Stimulated activated CD4-positive, alpha-beta T cell treated with anti-CD3 and anti-CD28 coated beads, Interleukin-15, amount 100 ng/mL, for 48 hours (primary cell): ENCODE measurements around the gene LRRC32.

Experiments used
- DNase-seq, 2 donors: peaks; one replicate each; pipeline ENCODE4 v3.0.0-alpha.2; 2020; ENCODE audit warnings: low read depth in 2 of 2

Gene LRRC32, protein sequence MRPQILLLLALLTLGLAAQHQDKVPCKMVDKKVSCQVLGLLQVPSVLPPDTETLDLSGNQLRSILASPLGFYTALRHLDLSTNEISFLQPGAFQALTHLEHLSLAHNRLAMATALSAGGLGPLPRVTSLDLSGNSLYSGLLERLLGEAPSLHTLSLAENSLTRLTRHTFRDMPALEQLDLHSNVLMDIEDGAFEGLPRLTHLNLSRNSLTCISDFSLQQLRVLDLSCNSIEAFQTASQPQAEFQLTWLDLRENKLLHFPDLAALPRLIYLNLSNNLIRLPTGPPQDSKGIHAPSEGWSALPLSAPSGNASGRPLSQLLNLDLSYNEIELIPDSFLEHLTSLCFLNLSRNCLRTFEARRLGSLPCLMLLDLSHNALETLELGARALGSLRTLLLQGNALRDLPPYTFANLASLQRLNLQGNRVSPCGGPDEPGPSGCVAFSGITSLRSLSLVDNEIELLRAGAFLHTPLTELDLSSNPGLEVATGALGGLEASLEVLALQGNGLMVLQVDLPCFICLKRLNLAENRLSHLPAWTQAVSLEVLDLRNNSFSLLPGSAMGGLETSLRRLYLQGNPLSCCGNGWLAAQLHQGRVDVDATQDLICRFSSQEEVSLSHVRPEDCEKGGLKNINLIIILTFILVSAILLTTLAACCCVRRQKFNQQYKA

DNA sequence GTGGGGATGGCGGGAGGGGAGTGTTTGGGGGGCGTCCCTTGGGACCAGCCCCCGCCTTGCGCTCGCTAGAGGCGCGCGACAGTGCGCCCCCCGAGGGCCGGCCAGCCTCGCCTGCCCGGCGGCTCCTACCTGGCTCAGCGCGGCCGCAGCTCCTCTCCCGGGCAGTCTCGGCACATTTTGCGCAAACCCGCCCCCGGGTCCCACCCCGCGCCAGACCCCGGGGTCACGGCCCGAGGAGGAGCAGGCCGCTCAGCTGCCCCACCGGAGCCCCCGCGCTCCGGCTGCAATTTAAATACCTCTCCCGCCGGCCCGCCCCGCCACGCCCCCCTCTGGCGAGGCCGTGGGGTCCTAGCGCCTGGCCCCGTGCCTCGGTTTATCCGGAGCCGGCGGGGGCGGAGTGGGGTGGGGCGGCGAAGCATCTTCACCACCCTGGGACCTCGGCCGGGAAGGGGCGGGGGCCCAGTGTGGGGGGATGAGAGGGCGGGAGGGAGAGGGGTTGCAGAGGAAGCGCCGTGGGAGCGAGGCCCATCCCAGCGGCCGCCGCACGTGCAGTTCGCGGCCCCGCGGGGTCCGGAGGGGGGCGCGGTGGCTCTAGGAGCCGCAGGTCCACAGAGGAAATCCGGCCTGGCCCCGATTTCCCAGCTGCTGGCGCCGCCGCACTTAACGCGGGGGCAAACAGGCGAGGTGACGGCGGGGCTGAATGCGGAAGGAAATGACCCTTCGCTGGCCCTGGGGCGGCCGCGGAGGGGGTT lies at the start of gene LRRC32:
LRRC32 (minus strand) TSS at position 263 of the 752 bp plus-strand sequence. CDS start 4,793 bp downstream, outside the sequence.
- DNase-seq: no peak

DNA sequence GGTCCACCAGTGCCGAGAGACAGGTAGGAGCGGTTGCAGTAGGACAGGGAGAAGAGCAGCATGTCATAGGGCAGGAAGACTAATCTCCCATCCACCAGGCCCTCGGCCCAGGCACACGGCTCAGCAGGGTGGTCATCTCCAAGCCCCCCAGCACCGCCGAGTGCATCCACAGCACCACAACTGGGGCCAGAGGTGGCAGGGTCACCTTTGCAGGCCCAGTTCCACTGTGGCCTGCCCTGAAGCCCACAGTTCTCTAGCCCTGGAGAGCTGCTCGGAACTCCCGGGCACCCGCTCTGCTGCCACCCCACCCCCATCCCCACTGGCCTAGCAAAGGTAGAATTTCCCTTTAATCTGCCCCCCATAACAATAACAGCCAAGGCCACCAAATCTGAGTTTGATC lies 49.1 kb upstream of the LRRC32 start:
- DNase-seq: no peak

DNA sequence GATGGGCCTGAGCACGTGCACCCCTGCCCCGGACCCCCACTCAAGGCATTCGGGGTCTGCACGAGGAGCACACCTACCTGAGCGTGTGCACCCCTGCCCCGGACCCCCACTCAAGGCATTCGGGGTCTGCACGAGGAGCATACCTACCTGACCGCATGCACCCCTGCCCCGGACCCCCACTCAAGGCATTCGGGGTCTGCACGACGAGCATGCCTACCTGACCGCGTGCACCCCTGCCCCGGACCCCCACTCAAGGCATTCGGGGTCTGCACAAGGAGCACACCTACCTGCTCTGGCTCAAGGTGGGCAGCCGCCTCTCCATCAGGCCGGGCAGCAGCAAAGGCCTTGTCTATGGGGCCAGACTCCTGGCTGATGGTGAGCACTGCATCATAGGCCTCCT lies 48.7 kb upstream of the LRRC32 start:
- DNase-seq: no peak

DNA sequence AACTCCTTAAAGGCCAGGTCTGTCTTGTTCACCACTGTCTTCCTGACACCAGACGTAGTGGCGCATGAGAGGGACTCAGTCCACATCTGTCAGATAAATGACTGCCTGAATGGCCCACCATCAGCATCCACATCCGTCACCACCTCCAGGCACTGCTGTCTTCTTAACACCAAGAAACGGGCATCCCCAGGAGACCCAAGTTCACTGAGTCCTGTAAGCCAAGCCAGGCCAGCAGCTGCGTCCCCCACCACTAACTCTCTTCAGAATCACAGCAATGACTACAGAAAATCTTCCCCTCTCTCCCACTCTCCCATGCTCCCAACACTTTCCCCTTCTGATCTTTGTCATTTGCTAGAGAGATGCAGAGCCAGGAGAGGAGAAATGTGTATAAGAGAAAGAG lies 47.3 kb upstream of the LRRC32 start:
- DNase-seq: no peak

DNA sequence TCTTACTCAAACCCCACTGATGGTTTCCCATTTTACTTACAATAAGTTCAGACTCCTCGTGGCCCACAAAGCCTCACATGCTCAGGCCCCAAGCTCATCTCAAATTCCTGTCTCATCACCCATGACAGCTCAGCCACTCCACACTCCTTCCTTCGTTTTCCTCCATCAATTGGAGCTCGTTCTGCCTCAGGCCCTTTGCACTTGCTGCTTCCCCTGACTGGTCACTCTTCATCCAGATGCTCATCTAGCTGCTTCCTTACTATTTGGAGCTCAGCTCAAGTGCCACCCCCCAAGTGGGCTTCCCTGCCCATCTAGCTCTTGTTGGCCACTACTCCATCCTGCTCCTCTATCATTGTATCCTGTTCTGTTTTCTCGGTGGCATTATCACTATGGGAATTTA lies 46.8 kb upstream of the LRRC32 start:
- DNase-seq: no peak

DNA sequence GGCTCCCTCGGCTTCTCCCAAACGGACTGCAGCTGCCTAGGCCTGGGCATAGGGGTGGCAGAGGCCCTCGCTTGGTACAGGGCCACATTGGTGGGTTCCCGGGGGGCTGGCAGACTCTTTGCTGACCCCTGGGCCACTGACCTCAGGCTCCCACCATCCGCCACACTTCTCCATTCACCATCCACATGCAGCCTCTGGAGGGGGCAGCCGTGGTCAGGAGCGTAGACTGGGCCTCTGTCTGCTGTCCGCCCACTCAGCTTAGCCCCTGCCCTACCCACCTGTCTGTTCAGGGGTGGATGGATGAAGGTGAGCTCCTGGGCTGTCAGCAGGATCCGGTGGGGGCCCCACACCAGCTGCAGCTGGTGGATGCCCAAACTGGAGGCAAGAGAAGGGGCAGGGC lies 45.7 kb upstream of the LRRC32 start:
- DNase-seq: no peak

DNA sequence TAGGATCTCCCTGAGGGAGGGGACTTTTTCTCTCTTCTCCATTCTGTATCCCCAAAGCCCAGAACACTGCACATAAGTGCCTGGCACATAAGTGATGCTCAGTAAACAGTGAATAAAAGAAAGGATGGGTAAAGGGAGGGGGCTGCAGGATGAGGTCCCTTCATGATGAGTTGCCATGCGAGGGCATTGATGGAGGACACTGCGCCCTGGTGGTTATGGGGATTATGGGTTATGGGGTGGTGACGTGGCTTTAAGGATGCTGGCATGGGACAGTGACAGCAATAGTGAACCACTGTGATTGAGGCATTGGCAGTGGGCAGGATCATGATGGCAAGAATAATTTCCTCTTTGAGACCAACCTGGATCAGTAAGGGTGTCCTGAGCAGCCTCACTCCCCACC lies 43.9 kb upstream of the LRRC32 start:
- no peak for DNase-seq

DNA sequence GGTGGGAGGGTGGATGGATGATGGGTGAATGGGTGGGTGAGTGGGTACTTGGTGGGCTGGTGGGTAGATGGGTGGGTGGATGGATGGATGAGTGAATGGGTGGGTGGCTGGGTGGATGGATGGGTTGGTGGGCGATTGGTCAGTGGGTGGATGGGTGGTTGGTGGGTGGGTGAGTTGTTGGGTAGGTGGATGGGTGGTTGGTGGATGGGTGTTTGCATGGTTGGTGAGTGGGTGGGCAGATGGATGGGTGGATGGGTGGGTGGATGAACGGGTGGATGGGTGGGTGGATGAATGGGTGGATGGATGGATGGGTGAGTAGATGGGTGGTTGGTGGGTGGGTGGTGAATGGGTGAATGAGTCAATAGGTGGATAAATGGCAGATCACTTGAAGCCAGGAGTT lies 43.0 kb upstream of the LRRC32 start:
- no peak for DNase-seq

DNA sequence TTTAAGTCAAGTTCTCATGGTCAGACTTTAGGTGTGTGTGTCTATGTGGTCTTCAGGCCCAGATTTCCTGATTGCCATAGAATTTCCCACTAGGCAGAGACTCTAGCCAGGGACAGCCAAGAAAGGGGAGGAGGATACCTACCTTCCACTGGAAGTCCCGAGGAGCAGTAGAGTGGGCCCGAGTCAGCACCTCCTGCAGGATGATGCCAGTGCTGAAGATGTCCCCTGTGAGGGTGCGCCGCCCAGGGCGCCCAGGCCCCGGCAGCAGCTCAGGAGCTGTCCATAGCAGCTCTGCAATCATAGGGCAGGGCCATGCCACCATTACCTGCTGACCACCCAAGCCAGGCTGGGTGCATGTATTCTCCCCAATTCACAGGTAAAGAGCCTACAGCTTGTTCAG lies 41.6 kb upstream of the LRRC32 start:
- no peak for DNase-seq

DNA sequence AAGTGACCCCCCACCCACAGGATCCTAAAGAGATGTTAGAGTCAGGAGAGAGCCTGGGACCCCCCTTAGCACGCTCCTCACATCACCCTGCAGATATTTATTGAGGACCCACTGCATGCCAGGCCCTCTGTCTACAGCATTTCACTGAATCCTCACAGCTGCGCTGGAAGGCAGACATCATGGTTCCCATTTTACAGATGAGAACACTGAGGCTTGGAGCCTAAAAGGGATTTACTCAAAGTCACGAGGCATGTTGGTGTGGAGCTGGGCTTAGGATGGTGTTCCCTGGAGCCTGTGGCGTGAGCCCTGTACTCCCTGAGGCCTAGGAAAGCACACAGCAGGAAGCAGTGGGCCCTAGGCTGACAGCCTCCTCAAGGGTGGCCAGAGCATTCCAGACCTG lies 39.2 kb upstream of the LRRC32 start:
- no peak for DNase-seq

DNA sequence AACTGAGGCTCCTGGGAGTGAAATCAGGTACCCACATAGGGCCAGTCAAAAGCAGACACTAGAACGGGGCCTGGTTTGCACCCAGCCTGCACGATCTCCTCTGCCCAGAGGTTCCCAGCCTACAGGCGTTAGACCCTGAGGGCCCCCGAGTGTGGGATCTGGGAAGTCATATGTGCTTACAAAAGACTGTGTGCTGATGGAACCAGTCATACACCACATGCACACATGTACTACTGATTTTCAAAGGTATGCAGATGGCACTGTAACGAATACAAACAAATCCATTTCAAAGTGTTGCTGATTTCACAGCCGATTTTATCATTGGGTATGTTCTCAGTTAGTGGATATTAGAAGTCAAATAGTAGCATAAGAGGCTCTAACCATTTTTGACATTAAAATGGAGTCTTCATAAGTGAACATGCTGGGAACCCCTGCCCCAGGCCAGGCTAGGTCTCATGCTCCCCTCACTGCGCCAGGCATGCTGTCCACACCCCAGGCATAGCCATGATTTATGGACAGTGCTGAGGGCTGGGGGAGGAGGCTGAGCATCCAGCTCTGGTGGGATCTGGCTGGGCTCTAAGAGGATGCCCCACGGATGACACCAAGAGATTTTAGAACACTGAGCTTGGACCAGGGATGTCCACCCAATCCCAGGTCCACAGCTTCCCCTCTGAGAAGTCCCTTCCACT lies 38.6 kb upstream of the LRRC32 start:
- DNase-seq: no peak

DNA sequence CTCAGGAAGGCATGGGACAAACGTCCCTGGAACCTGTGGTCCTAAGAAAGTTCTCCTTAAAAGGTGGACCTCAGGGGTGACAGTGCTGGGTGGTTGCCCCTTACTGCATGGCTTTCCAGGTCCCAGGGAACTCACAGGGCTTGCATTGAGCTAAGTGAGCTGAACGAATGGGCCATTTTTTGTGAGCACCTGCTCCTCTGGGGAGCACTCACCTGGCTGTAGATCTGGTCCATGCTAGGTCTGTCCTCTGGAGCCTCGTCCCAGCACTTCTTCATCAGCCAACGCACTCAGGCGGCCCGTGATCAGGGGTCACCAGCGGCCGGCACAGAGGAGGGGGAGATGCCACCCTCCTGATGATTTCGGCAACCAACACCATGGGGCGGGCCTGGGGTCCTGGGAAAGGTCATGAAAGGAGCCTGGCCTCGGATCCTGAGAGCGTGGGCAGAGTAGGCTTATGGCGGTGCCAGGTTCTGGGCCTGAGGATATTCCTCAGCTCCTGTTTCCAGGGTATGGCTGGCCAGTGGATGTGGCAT lies 36.8 kb upstream of the LRRC32 start:
- DNase-seq: no peak

DNA sequence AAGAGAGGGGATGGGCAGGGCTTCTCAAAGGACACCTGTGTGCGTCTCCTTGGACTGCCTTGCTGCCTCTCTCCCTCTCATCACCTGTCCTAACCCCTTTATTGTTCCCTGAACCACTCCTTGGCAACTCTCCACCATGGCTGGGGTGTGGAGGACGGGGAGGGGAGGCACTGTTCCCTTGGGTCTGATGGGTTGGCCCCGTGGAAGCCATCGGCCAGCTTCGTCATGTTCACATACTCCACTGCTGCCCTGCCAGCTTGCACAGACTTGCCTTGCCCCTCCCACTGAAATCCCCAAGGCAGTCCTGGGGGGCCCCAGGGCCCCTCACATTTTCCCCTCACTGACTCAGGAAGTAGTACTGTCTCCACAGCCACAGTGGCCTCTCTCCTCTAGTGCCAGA lies 36.1 kb upstream of the LRRC32 start:
- DNase-seq: no peak

DNA sequence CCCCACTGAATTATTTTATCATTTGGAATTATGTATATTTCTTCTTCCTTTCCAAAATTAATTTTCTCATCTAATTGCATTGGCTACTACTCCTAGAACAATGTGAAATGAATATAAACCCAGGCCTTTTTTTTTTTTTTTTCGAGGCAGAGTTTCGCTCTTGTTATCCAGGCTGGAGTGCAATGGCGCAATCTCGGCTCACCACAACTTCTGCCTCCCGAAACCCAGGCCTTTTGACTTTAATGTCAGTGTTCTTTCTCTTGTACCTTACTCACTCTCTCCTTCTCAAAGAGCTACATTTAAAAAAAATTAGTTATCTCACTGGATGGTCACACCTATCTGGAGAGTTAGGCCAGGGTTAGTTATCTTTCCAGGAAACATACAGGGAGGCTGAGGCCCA lies 35.3 kb upstream of the LRRC32 start:
- DNase-seq: no peak

DNA sequence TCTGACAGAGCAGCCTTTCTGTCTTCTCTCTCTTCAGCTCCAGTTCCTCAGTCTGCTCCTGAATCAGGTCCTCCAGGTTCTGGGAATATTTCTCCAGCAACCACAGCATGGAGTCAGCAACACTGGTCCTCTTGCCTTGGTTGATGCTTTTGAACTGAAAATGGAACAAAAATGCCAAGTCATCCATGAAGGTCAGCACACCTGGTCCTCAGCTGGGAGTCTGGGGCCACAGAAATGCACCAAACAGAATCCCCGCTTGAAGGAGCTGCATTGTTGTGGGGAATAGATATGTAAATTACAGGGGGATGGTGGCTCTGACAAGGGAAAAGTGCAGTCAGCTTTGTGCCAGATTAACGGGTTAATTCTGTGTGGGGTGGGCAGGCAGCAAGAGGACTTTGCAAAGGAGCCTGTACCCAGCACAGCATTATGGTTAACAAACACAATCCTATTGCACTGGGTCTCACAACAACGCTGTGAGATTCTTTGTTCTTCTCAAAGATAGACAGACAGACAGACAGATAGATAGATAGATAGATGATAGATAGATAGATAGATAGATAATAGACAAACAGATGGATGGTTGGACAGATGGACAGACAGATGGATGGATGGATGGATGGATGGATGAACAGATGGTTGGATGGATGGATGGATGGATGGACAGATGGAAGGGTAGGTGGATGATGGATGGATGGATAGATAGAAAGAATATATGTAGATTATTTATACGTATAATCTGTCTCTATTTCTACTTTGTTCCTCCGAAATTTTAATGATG lies 33.8 kb upstream of the LRRC32 start:
- DNase-seq: no peak

DNA sequence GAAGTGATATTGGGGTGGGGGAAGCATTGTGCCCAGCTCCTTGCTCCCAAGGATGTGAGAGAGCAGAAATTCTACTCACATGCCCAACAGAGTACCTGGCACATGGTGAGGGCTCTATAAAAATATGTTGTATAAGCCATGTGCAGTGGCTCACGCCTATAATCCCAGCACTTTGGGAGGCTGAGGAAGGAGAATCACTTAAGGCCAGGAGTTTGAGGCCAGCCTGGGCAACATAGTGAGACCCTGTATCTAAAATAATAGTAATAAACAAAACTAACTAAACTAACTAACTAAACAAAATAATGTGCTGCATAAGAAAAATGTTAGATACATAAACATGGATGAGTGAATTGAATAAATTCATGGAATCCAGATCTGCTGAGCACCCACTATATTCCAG lies 33.2 kb upstream of the LRRC32 start:
- no peak for DNase-seq

DNA sequence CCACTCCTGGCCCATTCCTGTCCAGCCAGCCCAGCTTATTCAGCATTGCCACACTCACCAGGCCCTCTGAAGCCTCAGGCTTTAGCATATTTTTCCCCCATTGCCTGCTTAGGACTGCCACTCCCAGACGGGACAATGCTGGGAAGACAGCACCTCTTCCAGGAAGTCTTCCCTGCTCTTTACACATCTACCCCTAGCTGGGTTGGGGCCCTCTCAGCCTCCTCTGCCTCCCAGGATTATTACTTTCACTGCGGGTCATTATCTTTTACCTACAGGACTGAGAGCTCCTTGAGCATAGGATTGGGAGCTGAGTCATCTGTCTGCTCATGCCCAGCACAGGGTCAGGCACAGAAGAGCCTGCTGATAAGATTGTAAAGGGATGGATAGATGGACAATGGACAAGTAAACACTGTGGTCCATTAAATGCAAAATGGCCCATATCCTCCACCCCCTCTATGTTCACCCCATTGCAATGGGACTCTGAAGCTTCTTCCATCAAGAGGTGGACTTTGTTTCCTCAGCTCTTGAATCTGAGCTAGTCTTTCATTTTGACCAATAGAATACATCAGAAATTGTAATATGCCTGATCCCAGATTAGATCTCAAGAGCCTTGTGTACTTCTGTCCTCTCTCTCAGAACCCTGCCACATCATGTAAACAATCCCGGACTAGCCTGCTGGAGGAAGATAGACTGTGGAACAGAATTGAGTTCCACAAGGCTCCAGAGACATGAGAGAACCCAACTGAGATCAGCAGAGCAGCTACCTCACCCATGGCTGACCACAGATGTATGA lies 32.0 kb upstream of the LRRC32 start:
- no peak for DNase-seq

DNA sequence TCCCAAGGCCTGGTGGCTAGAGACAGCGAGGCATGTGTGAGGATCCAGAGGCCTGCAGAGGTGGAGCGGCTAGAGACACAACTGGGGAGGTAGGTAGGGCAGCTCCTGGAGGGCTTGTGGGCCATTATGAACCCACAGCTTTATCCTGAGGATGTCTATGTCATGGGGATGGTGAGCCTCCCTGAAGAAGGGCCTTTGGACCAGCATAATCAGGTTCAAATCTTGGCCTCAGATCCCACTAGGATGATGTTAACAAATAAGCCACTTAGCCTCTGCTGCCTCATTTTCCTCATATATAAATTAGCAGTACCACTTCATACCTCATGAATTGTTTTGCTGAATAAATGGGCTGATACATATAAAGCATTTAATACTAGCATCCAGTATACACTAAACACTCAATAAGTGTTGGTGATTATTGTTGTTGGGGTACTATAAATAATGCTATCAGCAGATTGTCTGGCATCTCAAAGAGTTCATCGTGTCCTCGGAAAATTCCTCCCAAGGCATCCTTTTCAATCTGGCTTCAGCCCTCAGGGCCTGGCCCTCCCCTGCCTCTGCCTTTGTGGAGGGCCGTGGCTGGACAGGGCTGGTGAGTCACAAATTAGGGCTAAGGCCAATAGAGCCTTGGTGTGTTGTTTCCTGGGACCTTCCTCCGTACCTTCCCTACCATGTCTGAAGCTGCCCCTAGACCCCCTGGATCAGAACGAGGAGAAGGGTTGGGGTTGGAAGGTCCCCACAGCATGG lies 30.9 kb upstream of the LRRC32 start:
- no peak for DNase-seq
